GM23338 (cell line): ENCODE results near the gene FMN1. TPM values are rescaled to one million over a fixed set of nuclear protein-coding genes. Genes with fewer than 3 reads are reported as not detected.
A peak's percentile ranks its signal among the peaks of the same experiment; 100 is the strongest.
"Not testable (repeated sequence)": the region's sequence is repeated elsewhere in the genome, so short reads cannot be mapped to it uniquely, and the experiment has no call there.

Source experiments
- ATAC-seq: fragments of 200-7000 bp; cut with Tn5 transposase; 3 replicates; pipeline ENCODE4 v1.9.1; 2020
- DNase-seq: peaks from one replicate; pipeline ENCODE4 v3.0.0-alpha.2; 2015; ENCODE audit warnings: low spot score
- H2AFZ ChIP-seq: fragments of 200-600 bp; sonication (generic); 2 replicates; pipeline ENCODE4 v1.8.0; 2016; ENCODE audit warnings: antibody characterized with exemption, mild to moderate bottlenecking, moderate library complexity
- H3F3A ChIP-seq: fragments of 200-600 bp; sonication (generic); replicated peaks from 2 replicates; pipeline ENCODE4 v1.8.0; 2017; ENCODE audit warnings: antibody characterized with exemption, mixed run types, low read depth
- H3K27ac ChIP-seq: fragments of 200-600 bp; sonication (generic); 2 replicates; pipeline ENCODE4 v1.6.1; 2016; ENCODE audit warnings: low read depth
- H3K27me3 ChIP-seq: fragments of 200-600 bp; sonication (generic); 2 replicates; pipeline ENCODE4 v1.8.0; 2016; ENCODE audit warnings: mild to moderate bottlenecking, mixed run types, moderate library complexity; ENCODE audit not compliant: insufficient read depth
- H3K36me3 ChIP-seq: fragments of 200-600 bp; sonication (generic); 2 replicates; pipeline ENCODE4 v1.8.0; 2016; ENCODE audit warnings: mild to moderate bottlenecking; ENCODE audit not compliant: insufficient read depth
- H3K4me1 ChIP-seq: fragments of 200-600 bp; sonication (generic); 2 replicates; pipeline ENCODE4 v1.8.0; 2016; ENCODE audit warnings: mild to moderate bottlenecking, moderate library complexity; ENCODE audit not compliant: insufficient read depth
- H3K4me2 ChIP-seq: fragments of 200-600 bp; sonication (generic); 2 replicates; pipeline ENCODE4 v1.7.1; 2017; ENCODE audit warnings: mixed run types
- H3K4me3 ChIP-seq: fragments of 200-600 bp; sonication (generic); 2 replicates; pipeline ENCODE4 v1.6.1; 2016; ENCODE audit warnings: mixed run types
- H3K79me2 ChIP-seq: fragments of 200-600 bp; sonication (generic); replicated peaks from 2 replicates; pipeline ENCODE4 v1.8.0; 2017; ENCODE audit warnings: mild to moderate bottlenecking; ENCODE audit not compliant: insufficient read depth
- H3K9me2 ChIP-seq: fragments of 200-600 bp; sonication (generic); 2 replicates; pipeline ENCODE4 v1.8.0; 2017; ENCODE audit not compliant: insufficient read depth
- H4K20me1 ChIP-seq: fragments of 200-600 bp; sonication (generic); replicated peaks from 2 replicates; pipeline ENCODE4 v1.8.0; 2017; ENCODE audit warnings: mild to moderate bottlenecking; ENCODE audit not compliant: insufficient read depth
- H3K27ac Mint-ChIP-seq: 2 replicates; pipeline ENCODE4 v1.8.0; 2020; ENCODE audit warnings: inconsistent platforms, mild to moderate bottlenecking, moderate library complexity, mixed read lengths
- H3K27me3 Mint-ChIP-seq: 3 replicates; pipeline ENCODE4 v1.8.0; 2022; ENCODE audit warnings: low read depth, mild to moderate bottlenecking, moderate library complexity, mixed read lengths, inconsistent platforms; ENCODE audit not compliant: insufficient read depth, poor library complexity
- H3K36me3 Mint-ChIP-seq: 3 replicates; pipeline ENCODE4 v1.8.0; 2021; ENCODE audit warnings: low read depth, mild to moderate bottlenecking, inconsistent platforms, moderate library complexity, mixed read lengths
- H3K4me1 Mint-ChIP-seq: 3 replicates; pipeline ENCODE4 v1.8.0; 2020; ENCODE audit warnings: mild to moderate bottlenecking, inconsistent platforms, mixed read lengths
- H3K4me3 Mint-ChIP-seq: 3 replicates; pipeline ENCODE4 v1.8.0; 2021; ENCODE audit warnings: moderate library complexity, mild to moderate bottlenecking, inconsistent platforms, mixed read lengths
- H3K9me3 Mint-ChIP-seq: 3 replicates; pipeline ENCODE4 v1.8.0; 2020; ENCODE audit warnings: moderate library complexity, mild to moderate bottlenecking, inconsistent platforms, mixed read lengths
- EZH2phosphoT487 ChIP-seq: fragments of 200-600 bp; sonication (generic); IDR thresholded peaks from one replicate; pipeline ENCODE4 v1.8.1; 2018; ENCODE audit warnings: antibody characterized with exemption; ENCODE audit not compliant: unreplicated experiment
- POLR2AphosphoS5 ChIP-seq: IDR thresholded peaks from 2 replicates; pipeline ENCODE4 v1.6.1; 2016; ENCODE audit warnings: antibody characterized with exemption, low read depth
- ZNF114 ChIP-seq: fragments of 250-450 bp; sonication (Bioruptor Pico); IDR thresholded peaks from 2 replicates; pipeline ENCODE4 v1.5.0; 2020; ENCODE audit warnings: mild to moderate bottlenecking, moderate library complexity
- ZNF331 ChIP-seq: fragments of 250-450 bp; sonication (Bioruptor Pico); IDR thresholded peaks from 2 replicates; pipeline ENCODE4 v1.5.0; 2020; ENCODE audit warnings: low read depth, mild to moderate bottlenecking, moderate library complexity
- polyA plus RNA-seq: library from polyadenylated mRNA; unstranded; fragments of >200 nt; fragmentation: Nextera tagmentation; extraction: Ambion mirVana; gene quantifications from 2 replicates; pipeline ENCODE4 v1.2.1, GENCODE V29; 2016
- total RNA-seq: library from RNA; depleted of rRNA; stranded (reverse); fragments of >200 nt; shearing (Covaris generic); gene quantifications from 2 replicates; pipeline ENCODE4 v1.2.3, GENCODE V29; 2014
- TF ChIP-seq, protein P1 (sequence below): IDR thresholded peaks from 2 replicates; pipeline ENCODE4 v1.6.1; 2016; ENCODE audit warnings: antibody characterized with exemption
- TF ChIP-seq, protein P2 (sequence below), 2 experiments: fragments of 200-600 bp in 1 of 2; sonication (generic) in 1 of 2; conservative IDR thresholded peaks; 2 replicates each; pipeline versions ENCODE4 v1.5.1 to v1.6.1; 2016 to 2017; ENCODE audit warnings: antibody characterized with exemption in 2 of 2, low read depth in 2 of 2, mild to moderate bottlenecking in 2 of 2, moderate library complexity in 1 of 2
- TF ChIP-seq, protein P3 (sequence below): IDR thresholded peaks from one replicate; pipeline ENCODE4 v1.6.1; 2018; ENCODE audit warnings: antibody characterized with exemption; ENCODE audit not compliant: unreplicated experiment

FMN1 gene
- total and polyA plus RNA-seq, 2 experiments from 2014 or later, result 1.2 to 1.6 TPM

DNA sequence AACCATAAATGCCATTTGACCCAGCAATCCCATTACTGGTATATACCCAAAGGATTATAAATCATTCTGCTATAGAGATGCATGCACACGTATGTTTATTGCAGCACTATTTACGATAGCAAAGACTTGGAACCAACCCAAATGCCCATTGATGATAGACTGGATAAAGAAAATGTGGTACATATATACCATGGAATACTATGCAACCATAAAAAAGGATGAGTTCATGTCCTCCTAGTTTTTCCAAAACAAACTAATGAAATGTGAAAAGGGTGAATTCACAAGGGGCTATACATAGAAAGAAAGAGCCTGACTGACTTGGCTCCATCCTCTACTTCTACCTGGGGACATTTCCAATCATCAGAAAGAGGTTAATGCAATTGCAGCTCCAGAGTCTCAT lies 347.8 kb downstream of the FMN1 start:
- H3K27ac Mint-ChIP-seq, ATAC-seq, H3F3A ChIP-seq, H3K9me3 Mint-ChIP-seq, H3K9me2 ChIP-seq, H3K4me1 Mint-ChIP-seq, H3K4me3 Mint-ChIP-seq, H3K4me1 ChIP-seq, H3K79me2 ChIP-seq, H3K27me3 ChIP-seq, H2AFZ ChIP-seq, H3K4me2 ChIP-seq, H3K27me3 Mint-ChIP-seq, H3K27ac ChIP-seq, H3K36me3 ChIP-seq, DNase-seq, H4K20me1 ChIP-seq, H3K36me3 Mint-ChIP-seq, H3K4me3 ChIP-seq: not testable (repeated sequence)

DNA sequence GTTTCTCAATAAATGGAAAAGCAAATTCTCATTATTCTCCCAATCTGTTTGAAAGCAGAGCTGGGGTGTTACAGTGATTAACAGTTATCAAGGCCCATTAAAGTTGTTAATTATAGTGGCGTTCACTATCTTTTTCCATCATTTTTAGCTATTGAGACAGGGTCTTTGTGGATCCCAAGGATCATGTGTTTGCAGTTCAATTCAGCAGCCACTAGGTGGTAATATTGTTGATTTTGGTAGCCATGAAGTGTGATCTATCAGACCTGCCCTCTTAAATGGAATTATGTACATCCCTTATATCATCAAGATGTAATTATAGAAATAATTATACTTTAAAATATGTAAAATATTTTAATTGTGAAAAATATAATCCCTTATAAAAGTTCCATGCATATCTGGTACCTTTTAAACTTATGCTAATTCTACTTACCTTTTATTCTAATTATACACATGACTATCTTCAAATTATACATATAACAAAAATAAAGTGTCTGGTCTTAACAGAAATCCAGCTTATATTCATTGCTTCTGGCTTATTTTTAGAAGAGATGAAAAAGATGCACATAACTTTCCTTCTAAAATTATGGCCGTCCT lies 350.3 kb downstream of the FMN1 start:
- no peak overlapping the region for H3K4me3 ChIP-seq
- H3K4me2 ChIP-seq, result no peak overlapping the region
- H3K9me3 Mint-ChIP-seq, result 0 out of 3 replicates have a peak, but pooled peaks cover 3% of the 10 kb centered on the region
- H3K27me3 Mint-ChIP-seq, result peaks cover 2% of the 10 kb centered on the region
- no peaks in the 10 kb centered on the region for H3K9me2 ChIP-seq
- TF ChIP-seq, protein P1, sequence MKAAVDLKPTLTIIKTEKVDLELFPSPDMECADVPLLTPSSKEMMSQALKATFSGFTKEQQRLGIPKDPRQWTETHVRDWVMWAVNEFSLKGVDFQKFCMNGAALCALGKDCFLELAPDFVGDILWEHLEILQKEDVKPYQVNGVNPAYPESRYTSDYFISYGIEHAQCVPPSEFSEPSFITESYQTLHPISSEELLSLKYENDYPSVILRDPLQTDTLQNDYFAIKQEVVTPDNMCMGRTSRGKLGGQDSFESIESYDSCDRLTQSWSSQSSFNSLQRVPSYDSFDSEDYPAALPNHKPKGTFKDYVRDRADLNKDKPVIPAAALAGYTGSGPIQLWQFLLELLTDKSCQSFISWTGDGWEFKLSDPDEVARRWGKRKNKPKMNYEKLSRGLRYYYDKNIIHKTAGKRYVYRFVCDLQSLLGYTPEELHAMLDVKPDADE, result no peak
- TF ChIP-seq, protein P2, sequence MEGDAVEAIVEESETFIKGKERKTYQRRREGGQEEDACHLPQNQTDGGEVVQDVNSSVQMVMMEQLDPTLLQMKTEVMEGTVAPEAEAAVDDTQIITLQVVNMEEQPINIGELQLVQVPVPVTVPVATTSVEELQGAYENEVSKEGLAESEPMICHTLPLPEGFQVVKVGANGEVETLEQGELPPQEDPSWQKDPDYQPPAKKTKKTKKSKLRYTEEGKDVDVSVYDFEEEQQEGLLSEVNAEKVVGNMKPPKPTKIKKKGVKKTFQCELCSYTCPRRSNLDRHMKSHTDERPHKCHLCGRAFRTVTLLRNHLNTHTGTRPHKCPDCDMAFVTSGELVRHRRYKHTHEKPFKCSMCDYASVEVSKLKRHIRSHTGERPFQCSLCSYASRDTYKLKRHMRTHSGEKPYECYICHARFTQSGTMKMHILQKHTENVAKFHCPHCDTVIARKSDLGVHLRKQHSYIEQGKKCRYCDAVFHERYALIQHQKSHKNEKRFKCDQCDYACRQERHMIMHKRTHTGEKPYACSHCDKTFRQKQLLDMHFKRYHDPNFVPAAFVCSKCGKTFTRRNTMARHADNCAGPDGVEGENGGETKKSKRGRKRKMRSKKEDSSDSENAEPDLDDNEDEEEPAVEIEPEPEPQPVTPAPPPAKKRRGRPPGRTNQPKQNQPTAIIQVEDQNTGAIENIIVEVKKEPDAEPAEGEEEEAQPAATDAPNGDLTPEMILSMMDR (conservative IDR thresholded peaks at IDR 0.05; ENCODE audit: low read depth in 2 of 2), result peak; percentile 64 to 71
- no peak overlapping the region for H2AFZ ChIP-seq
- no peaks in the 10 kb centered on the region for H3K36me3 ChIP-seq
- H3K4me1 ChIP-seq, result 0 out of 2 replicates have a peak, but pooled peaks cover 5% of the 10 kb centered on the region
- no peaks in the 10 kb centered on the region for H3K36me3 Mint-ChIP-seq
- no peaks in the 10 kb centered on the region for H3F3A ChIP-seq
- ATAC-seq (peak; percentile 56; the same call in 2 of the 3 replicates), DNase-seq (peak; percentile 60)
- H3K27ac ChIP-seq, result no peak overlapping the region
- no peaks in the 10 kb centered on the region for H3K79me2 ChIP-seq
- no peak overlapping the region for H3K4me3 Mint-ChIP-seq
- no peak overlapping the region for H3K27ac Mint-ChIP-seq
- peaks cover 7% of the 10 kb centered on the region for H3K4me1 Mint-ChIP-seq
- no peaks in the 10 kb centered on the region for H4K20me1 ChIP-seq
- no peaks in the 10 kb centered on the region for H3K27me3 ChIP-seq

DNA sequence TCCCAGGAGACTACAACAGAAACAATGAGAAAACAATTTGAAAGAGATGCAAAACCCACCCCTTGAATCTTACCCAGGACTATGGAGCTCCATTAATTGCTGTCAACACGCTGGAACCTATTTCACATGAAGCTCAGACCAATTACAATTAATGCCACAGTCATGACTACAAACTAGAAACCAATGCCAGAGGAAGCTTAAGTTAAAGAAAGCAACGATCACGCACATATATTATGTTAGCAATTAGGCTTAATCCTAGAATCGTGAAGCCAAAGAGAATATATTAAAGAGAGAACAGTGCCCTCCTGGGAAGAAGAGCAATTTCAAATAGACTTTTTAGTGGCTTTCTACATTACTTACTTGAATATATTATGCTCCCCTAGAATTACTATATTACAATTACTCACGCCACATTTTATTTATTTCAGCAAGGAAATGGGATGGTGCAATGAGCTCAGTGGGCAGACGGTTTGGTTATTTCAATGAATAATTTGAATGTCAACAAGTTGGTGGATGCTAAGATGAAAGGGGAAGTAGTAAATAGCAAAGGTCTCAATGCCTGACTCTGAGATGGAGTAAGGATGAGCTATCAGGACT lies 351.2 kb downstream of the FMN1 start:
- Mint-ChIP-seq H3K9me3 (0 out of 3 replicates have a peak, but pooled peaks cover 3% of the 10 kb centered on the region), H3K4me1 (peaks cover 13% of the 10 kb centered on the region), H3K36me3 (no peaks in the 10 kb centered on the region), H3K27me3 (peaks cover 2% of the 10 kb centered on the region), H3K27ac (no peak overlapping the region), H3K4me3 (no peak overlapping the region)
- Histone ChIP-seq H4K20me1 (no peaks in the 10 kb centered on the region), H3K27ac (no peak overlapping the region), H3K36me3 (no peaks in the 10 kb centered on the region), H2AFZ (no peak overlapping the region), H3K4me1 (0 out of 2 replicates have a peak, but pooled peaks cover 8% of the 10 kb centered on the region), H3K4me3 (no peak overlapping the region), H3K79me2 (no peaks in the 10 kb centered on the region), H3K9me2 (no peaks in the 10 kb centered on the region), H3K4me2 (no peak overlapping the region), H3K27me3 (no peaks in the 10 kb centered on the region), H3F3A (no peaks in the 10 kb centered on the region)
- ATAC-seq (no peak), DNase-seq (no peak)
- TF ChIP-seq ZNF114 (CRISPR knock-in tag) (no peak), ZNF331 (CRISPR knock-in tag) (no peak), EZH2phosphoT487 (no peak), POLR2AphosphoS5 (no peak)
- TF ChIP-seq, protein P2 (conservative IDR thresholded peaks at IDR 0.05; ENCODE audit: low read depth in 2 of 2), result no peak
- TF ChIP-seq, protein P3, sequence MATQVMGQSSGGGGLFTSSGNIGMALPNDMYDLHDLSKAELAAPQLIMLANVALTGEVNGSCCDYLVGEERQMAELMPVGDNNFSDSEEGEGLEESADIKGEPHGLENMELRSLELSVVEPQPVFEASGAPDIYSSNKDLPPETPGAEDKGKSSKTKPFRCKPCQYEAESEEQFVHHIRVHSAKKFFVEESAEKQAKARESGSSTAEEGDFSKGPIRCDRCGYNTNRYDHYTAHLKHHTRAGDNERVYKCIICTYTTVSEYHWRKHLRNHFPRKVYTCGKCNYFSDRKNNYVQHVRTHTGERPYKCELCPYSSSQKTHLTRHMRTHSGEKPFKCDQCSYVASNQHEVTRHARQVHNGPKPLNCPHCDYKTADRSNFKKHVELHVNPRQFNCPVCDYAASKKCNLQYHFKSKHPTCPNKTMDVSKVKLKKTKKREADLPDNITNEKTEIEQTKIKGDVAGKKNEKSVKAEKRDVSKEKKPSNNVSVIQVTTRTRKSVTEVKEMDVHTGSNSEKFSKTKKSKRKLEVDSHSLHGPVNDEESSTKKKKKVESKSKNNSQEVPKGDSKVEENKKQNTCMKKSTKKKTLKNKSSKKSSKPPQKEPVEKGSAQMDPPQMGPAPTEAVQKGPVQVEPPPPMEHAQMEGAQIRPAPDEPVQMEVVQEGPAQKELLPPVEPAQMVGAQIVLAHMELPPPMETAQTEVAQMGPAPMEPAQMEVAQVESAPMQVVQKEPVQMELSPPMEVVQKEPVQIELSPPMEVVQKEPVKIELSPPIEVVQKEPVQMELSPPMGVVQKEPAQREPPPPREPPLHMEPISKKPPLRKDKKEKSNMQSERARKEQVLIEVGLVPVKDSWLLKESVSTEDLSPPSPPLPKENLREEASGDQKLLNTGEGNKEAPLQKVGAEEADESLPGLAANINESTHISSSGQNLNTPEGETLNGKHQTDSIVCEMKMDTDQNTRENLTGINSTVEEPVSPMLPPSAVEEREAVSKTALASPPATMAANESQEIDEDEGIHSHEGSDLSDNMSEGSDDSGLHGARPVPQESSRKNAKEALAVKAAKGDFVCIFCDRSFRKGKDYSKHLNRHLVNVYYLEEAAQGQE, result no peak
